Neural cell (in vitro differentiated cells): Measurements from ENCODE around the gene RSPH1.

Experiments used
- CTCF ChIP-seq: fragments of 450-650 bp; IDR thresholded peaks from 2 replicates; pipeline ENCODE4 v1.5.1; 2014; ENCODE audit warnings: antibody characterized with exemption, mild to moderate bottlenecking, moderate library complexity; ENCODE audit not compliant: poor library complexity, severe bottlenecking
- EP300 ChIP-seq: fragments of 450-650 bp; conservative IDR thresholded peaks from 2 replicates; pipeline ENCODE4 v1.6.1; 2014; ENCODE audit warnings: antibody characterized with exemption, mild to moderate bottlenecking, moderate library complexity; ENCODE audit not compliant: poor library complexity, severe bottlenecking
- EZH2 ChIP-seq: fragments of 200-600, 300-800 bp; shearing (Covaris generic), sonication (generic); IDR thresholded peaks from 2 replicates; pipeline ENCODE4 v1.6.1; 2014; ENCODE audit warnings: antibody characterized with exemption, low read length, borderline replicate concordance, mild to moderate bottlenecking; ENCODE audit not compliant: insufficient read depth, poor library complexity, severe bottlenecking
- MXI1 ChIP-seq: fragments of 450-650 bp; conservative IDR thresholded peaks from 2 replicates; pipeline ENCODE4 v1.6.1; 2014; ENCODE audit warnings: antibody characterized with exemption, mild to moderate bottlenecking; ENCODE audit not compliant: poor library complexity, severe bottlenecking
- SMC3 ChIP-seq: fragments of 450-650 bp; conservative IDR thresholded peaks from 2 replicates; pipeline ENCODE4 v1.6.1; 2014; ENCODE audit warnings: antibody characterized with exemption, mild to moderate bottlenecking, moderate library complexity; ENCODE audit not compliant: poor library complexity
- TAF1 ChIP-seq: IDR thresholded peaks from 2 replicates; pipeline ENCODE4 v1.6.1; 2012; ENCODE audit warnings: low read depth
- TF ChIP-seq, protein P1 (sequence below): IDR thresholded peaks from 2 replicates; pipeline ENCODE4 v1.6.1; 2012; ENCODE audit warnings: borderline replicate concordance

- TF ChIP-seq, protein P1, sequence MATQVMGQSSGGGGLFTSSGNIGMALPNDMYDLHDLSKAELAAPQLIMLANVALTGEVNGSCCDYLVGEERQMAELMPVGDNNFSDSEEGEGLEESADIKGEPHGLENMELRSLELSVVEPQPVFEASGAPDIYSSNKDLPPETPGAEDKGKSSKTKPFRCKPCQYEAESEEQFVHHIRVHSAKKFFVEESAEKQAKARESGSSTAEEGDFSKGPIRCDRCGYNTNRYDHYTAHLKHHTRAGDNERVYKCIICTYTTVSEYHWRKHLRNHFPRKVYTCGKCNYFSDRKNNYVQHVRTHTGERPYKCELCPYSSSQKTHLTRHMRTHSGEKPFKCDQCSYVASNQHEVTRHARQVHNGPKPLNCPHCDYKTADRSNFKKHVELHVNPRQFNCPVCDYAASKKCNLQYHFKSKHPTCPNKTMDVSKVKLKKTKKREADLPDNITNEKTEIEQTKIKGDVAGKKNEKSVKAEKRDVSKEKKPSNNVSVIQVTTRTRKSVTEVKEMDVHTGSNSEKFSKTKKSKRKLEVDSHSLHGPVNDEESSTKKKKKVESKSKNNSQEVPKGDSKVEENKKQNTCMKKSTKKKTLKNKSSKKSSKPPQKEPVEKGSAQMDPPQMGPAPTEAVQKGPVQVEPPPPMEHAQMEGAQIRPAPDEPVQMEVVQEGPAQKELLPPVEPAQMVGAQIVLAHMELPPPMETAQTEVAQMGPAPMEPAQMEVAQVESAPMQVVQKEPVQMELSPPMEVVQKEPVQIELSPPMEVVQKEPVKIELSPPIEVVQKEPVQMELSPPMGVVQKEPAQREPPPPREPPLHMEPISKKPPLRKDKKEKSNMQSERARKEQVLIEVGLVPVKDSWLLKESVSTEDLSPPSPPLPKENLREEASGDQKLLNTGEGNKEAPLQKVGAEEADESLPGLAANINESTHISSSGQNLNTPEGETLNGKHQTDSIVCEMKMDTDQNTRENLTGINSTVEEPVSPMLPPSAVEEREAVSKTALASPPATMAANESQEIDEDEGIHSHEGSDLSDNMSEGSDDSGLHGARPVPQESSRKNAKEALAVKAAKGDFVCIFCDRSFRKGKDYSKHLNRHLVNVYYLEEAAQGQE, result no peak
- TF ChIP-seq CTCF (no peak), EZH2 (no peak), EP300 (no peak), MXI1 (no peak), TAF1 (no peak), SMC3 (no peak)
Measured at GRCh38 chr21:42536601-42537000, 40.6 kb upstream of the RSPH1 start.
